Mucosa of descending colon (tissue), 3 donors: ENCODE measurements around the gene PLXNA2. TPM values are rescaled to one million over a fixed set of nuclear protein-coding genes. Genes with fewer than 3 reads are reported as not detected.

Source experiments
- ATAC-seq: fragments of 200-7000 bp; cut with Tn5 transposase; one replicate; pipeline ENCODE4 v1.9.1; 2020; ENCODE audit warnings: mild to moderate bottlenecking, moderate library complexity
- DNase-seq, 3 donors: peaks; one replicate each; pipeline ENCODE4 v3.0.0-alpha.2; 2020
- H3K36me3 ChIP-seq: fragments of 200-600 bp; one replicate; pipeline ENCODE4 v1.8.0; 2021; ENCODE audit warnings: low read depth, mild to moderate bottlenecking
- H3K4me1 ChIP-seq: fragments of 200-600 bp; one replicate; pipeline ENCODE4 v1.8.0; 2021; ENCODE audit warnings: low read depth, mild to moderate bottlenecking
- H3K4me3 ChIP-seq: fragments of 200-600 bp; one replicate; pipeline ENCODE4 v1.8.0; 2021; ENCODE audit warnings: mild to moderate bottlenecking
- H3K9me3 ChIP-seq: fragments of 200-600 bp; one replicate; pipeline ENCODE4 v1.8.0; 2021; ENCODE audit warnings: mild to moderate bottlenecking
- CTCF ChIP-seq: fragments of 200-600 bp; IDR thresholded peaks from one replicate; pipeline ENCODE4 v1.8.0; 2022; ENCODE audit warnings: antibody characterized with exemption, mild to moderate bottlenecking
- intact Hi-C, 2 donors: fragments of 100-400 bp; cut with DNase I in 1 of 2; cut with micrococcal nuclease in 1 of 2; formaldehyde crosslinking; loops; one replicate each; pipeline versions ENCODE4 v1.11.0 to v1.11.1; 2022; cut with DNase I, micrococcal nuclease
- total RNA-seq, 3 donors: library from RNA; stranded (reverse); fragmentation: NEBNext Ultra II Directional in 2 of 3; extraction: Animal tissue kit (Norgen Biotek cat#: 25700) in 2 of 3; gene quantifications; one replicate each; pipeline versions ENCODE4 v1.2.1 to v1.2.4, GENCODE V29; 2021 to 2023
- donor health status: DM: no; HTN: no; CAD: no; lungs with moderate emphysema.
- donor health status: DM: no; HTN: no; CAD: no.
- donor health status: DM: no; HTN: yes; CAD: no.

Gene PLXNA2
- total RNA-seq, 3 donors from 2014 or later = 65.5 to 127 (median 70.6) TPM

GRCh38 chr1:208065862-208066261, 178.3 kb downstream of the PLXNA2 start:
- intact Hi-C loops = no loop called here
- TF ChIP-seq CTCF = no peak
- no peak for DNase-seq
- no peaks in the 10 kb centered on the region for H3K36me3 ChIP-seq
- H3K4me3 ChIP-seq = no peak overlapping the region
- ATAC-seq = peak; percentile 31
- no peaks in the 10 kb centered on the region for H3K4me1 ChIP-seq
- H3K9me3 ChIP-seq = no peaks in the 10 kb centered on the region

- intact Hi-C loops = no loop called here
- Histone ChIP-seq H3K36me3 (no peaks in the 10 kb centered on the region), H3K9me3 (no peaks in the 10 kb centered on the region), H3K4me3 (no peak overlapping the region), H3K4me1 (peaks cover 2% of the 10 kb centered on the region)
- ATAC-seq (no peak), DNase-seq (no peak)
- no peak for TF ChIP-seq CTCF
Measured at GRCh38 chr1:208061632-208062031, 182.6 kb downstream of the PLXNA2 start.

- DNase-seq (no peak), ATAC-seq (no peak)
- no peaks in the 10 kb centered on the region for H3K36me3 ChIP-seq
- H3K9me3 ChIP-seq = no peaks in the 10 kb centered on the region
- no peak overlapping the region for H3K4me3 ChIP-seq
- intact Hi-C loops = no loop called here
- peaks cover 2% of the 10 kb centered on the region for H3K4me1 ChIP-seq
- TF ChIP-seq CTCF = no peak
Measured at GRCh38 chr1:208061118-208061517, 183.1 kb downstream of the PLXNA2 start.

- H3K4me3 ChIP-seq = no peak overlapping the region
- DNase-seq (no peak), ATAC-seq (no peak)
- intact Hi-C loops = no loop called here
- no peaks in the 10 kb centered on the region for H3K9me3 ChIP-seq
- H3K4me1 ChIP-seq = peaks cover 2% of the 10 kb centered on the region
- TF ChIP-seq CTCF = no peak
- no peaks in the 10 kb centered on the region for H3K36me3 ChIP-seq
Measured at GRCh38 chr1:208060215-208060869, 183.8 kb downstream of the PLXNA2 start.

GRCh38 chr1:208059409-208060001, 184.7 kb downstream of the PLXNA2 start:
- intact Hi-C loops = no loop called here
- DNase-seq (no peak), ATAC-seq (peak; percentile 40)
- Histone ChIP-seq H3K36me3 (no peaks in the 10 kb centered on the region), H3K4me3 (no peak overlapping the region), H3K4me1 (peaks cover 2% of the 10 kb centered on the region), H3K9me3 (no peaks in the 10 kb centered on the region)
- no peak for TF ChIP-seq CTCF
